Measurements from ENCODE around the gene NCR2. TPM values are rescaled to one million over a fixed set of nuclear protein-coding genes. Genes with fewer than 3 reads are reported as not detected.

NCR2 gene
- total RNA-seq, 1 experiment from 2014 or later = not detected

DNA sequence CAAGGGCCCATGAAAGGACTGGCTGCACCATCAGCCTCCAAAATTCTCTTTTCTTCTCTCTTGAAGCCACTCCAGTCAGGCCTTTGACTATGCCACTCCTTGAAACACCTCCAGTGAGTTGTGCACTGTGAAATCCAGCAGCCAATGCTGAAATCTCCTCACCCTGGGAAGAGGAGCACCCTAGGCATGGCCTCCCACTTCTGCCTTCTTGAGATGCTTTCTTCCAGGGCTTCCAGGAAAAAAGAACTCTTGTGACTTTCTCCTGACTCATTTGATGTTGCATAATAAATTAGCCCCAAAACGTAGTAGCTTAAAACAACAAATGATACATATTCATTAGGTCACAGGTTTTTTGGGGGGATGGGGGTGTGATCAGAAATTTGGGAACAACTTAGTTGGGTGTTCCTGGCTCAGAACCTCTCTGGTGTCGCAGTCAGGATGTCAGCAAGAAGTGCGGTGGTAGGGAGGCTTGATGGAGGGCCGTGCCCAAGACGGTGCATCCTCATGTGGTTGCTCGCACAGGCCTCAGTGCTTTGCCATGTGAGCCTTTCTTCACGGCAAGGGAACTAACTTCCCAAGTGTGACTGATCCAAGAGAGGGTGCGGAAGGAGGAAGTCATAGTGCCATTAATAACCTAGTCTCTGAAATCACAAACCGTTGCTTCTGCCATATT, 12.1 kb downstream of the NCR2 start:
- DNase-seq (ENCODE audit: low read depth, low spot score) = no peak
- in situ Hi-C loops (cut with HindIII; ENCODE audit: low pct_unique_long_range_greater_than_20kb, low sequenced_read_pairs) = no loop called here

DNA sequence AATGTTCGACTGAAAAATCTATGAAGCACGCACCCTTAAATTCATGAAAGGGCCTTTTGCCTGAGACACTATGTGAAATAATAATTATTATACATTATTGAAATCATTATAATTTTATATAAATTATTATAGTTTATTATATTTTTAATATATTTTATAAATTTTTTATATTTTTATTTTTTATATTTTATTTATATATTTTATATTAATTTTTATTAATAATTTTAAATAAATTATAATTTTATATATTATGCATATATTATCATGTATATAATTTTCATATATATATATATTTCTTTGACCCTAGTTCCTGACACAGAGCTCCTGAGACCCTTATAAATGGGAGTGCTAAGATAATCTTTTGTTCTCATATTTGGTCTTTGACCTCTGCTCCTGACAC, 13.5 kb downstream of the NCR2 start:
- no peak for DNase-seq (ENCODE audit: low read depth, low spot score)
- in situ Hi-C loops (cut with HindIII; ENCODE audit: low pct_unique_long_range_greater_than_20kb, low sequenced_read_pairs) = no loop called here

DNA sequence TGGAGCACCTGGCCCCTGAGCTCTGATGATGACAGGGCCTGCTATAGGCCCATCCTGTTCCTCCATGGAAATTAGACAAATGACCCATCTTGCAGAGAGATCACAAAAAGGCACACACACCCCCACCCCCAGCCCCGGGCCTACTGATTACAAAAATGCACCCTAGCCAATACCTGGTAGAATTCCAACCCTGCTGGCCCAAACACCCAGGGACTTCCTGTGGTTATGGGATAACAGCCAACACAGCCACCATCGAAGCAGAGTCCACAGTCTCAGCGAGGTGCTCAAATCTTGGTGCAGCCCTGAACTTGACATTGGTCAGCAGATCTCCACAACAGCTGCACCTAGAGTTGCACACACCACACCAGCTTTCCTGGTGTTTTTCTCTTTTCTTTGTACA, 17.0 kb downstream of the NCR2 start:
- in situ Hi-C loops (cut with HindIII; ENCODE audit: low pct_unique_long_range_greater_than_20kb, low sequenced_read_pairs) = no loop called here
- DNase-seq (ENCODE audit: low read depth, low spot score) = no peak

DNA sequence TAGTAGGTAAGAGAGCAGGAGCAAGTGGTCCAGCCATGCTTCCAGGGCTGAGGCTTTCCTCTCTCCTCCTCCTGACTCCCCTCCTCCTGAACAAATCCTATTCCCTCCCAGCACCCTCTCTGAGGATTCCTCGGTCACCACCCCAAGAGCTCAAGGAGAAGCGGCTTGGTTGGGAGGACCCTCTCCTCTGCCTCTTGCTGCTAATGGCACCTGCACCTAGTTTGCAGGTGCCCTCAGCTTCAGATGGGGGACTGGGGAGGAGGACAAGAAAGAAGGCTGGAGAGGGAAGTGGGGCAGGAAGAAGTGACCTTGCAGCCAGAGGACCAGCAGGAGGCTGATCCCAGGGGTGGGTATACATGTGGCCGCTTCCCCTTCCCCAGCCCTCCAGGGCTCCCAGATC, 17.5 kb downstream of the NCR2 start:
- in situ Hi-C loops (cut with HindIII; ENCODE audit: low pct_unique_long_range_greater_than_20kb, low sequenced_read_pairs) = no loop called here
- DNase-seq (ENCODE audit: low read depth, low spot score) = no peak

DNA sequence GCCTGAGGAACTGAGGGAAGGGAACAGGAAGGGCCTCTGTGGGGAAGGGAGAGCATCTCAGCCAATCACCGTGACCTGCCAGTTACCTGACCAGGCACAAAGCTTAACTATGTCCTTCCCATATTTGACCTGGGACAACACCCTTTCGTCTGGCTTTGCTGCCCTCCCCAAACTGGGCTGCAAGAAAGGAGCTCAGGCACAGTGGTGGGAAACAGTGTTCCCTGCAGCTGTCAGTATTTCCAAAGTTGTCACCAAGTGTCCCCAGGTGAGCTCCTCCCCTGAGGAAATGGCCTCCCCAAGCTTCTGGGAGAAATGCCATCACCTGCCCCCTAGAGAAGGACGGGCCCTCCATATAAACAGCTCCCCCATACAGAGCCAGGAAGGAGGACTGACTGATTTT, 17.9 kb downstream of the NCR2 start:
- DNase-seq (ENCODE audit: low read depth, low spot score) = no peak
- in situ Hi-C loops (cut with HindIII; ENCODE audit: low pct_unique_long_range_greater_than_20kb, low sequenced_read_pairs) = no loop called here

DNA sequence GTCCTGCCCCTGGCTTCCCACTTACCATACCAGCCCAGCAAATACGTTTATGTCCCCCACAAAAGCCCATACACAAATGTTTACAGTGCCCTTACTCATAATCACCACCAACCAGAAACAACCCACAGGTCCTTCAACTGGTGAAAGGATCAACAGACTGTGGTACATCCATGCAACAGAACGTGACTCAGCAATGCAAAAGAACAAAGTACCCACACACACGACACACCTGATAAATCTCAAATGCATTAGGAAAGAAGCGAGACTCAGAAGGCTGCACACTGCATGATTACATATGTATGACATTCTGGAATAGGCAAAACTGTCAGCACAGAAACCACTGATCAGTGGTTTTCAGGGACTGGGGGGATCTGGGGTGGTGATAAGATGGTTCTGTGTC, 20.5 kb downstream of the NCR2 start:
- DNase-seq (ENCODE audit: low read depth, low spot score) = no peak
- in situ Hi-C loops (cut with HindIII; ENCODE audit: low pct_unique_long_range_greater_than_20kb, low sequenced_read_pairs) = no loop called here

DNA sequence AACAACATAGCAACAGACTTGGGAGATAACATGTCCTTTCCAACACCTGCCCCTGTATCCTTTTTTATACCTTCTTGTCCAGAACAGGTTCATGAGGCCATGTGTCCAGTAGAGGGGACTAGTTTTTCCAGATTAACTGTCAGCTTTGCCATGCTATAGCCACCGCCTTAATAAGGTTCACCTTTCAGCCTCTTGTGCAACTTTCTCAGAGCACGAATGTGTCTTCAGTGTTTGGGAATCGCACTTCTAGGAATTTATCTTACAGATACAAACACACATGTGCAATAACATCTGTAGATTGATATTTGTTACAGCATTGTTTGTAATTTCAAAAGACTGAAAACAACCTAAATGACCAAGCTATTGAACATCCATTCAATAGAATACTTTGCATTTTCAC, 21.4 kb downstream of the NCR2 start:
- in situ Hi-C loops (cut with HindIII; ENCODE audit: low pct_unique_long_range_greater_than_20kb, low sequenced_read_pairs) = no loop called here
- no peak for DNase-seq (ENCODE audit: low read depth, low spot score)

DNA sequence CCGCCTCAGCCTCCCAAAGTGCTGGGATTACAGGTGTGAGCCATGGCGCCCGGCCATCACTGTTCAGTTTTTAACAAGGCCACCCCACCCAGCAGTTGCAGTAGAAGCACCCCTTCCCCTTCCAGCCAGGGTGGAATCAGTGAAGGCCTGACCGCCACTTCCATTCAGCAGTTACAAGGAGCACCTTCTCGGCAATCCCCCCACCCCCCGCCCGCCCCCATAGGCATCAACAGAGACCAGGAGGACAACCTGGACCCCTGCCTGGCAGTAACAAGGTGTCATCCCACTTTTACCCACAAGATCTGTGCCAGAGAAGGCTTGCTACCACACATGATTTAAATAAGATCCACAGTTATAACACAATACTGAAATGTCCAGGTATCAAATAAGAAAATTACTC, 23.1 kb downstream of the NCR2 start:
- in situ Hi-C loops (cut with HindIII; ENCODE audit: low pct_unique_long_range_greater_than_20kb, low sequenced_read_pairs) = no loop called here
- no peak for DNase-seq (ENCODE audit: low read depth, low spot score)

DNA sequence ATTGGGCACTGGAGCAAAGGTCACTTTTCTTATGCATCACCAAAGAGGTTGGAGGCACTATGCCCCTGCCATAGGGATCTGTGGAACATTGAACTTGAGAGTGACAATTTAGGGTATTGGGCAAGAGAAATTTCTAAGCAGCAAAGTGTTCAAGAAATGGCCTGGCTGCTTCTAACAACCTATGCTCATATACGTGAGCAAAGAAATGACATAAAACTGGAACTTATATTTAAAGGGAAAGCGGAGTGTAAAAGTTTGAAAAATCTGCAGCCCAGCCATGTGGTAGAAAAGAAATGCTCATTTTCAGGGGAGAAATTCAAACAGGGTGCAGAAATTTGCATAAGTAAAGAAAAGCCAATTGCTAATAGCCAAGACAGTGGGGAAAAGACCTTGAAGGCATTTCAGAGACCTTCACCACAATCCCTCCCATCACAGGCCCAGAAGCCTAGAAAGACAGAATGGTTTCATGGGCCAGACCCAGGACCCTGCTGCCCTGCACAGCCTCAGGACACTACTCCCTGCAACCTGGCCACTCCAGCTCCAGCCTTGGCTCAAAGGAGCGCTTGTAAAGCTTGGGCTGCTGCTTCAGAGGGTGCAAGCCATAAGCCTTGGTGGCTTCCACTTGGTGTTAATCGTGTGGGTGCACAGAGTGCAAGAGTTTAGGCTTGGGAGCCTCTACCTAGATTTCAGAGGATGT, 24.4 kb downstream of the NCR2 start:
- in situ Hi-C loops (cut with HindIII; ENCODE audit: low pct_unique_long_range_greater_than_20kb, low sequenced_read_pairs) = no loop called here
- no peak for DNase-seq (ENCODE audit: low read depth, low spot score)

DNA sequence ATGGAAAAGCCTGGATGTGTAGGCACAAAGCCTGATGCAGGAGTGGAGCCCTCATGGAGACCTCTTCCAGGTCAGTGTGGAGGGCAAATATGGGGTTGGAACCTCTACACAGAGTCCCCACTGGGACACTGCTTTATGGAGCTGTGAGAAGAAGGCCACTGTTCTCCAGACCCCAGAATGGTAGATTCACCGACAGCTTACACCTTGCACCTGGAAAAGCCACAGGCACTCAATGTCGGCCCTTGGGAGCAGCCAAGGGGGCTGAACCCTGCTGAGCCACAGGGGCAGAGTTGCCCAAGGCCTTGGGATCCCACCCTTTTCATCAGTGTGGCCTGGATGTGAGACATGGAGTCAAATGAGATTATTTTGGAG, 24.9 kb downstream of the NCR2 start:
- in situ Hi-C loops (cut with HindIII; ENCODE audit: low pct_unique_long_range_greater_than_20kb, low sequenced_read_pairs) = no loop called here
- no peak for DNase-seq (ENCODE audit: low read depth, low spot score)

DNA sequence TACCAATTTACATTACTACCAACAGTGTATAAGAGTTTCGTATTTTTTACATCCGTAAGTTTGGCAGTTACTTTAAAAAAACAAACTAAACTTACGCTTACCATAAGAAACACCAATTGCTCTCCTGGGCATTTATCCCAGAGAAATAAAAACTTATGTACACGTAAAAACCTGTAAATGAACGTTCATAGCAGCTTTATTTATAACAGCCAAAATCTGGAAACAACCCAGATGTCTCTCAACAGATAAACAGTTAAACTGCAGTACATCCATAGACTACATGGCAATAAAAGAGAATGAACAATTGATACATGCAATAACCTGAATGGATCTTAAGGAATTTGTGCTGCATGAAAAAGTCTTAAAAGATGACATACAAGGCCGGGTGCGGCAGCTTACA, 30.7 kb downstream of the NCR2 start:
- in situ Hi-C loops (cut with HindIII; ENCODE audit: low pct_unique_long_range_greater_than_20kb, low sequenced_read_pairs) = no loop called here
- DNase-seq (ENCODE audit: low read depth, low spot score) = no peak

DNA sequence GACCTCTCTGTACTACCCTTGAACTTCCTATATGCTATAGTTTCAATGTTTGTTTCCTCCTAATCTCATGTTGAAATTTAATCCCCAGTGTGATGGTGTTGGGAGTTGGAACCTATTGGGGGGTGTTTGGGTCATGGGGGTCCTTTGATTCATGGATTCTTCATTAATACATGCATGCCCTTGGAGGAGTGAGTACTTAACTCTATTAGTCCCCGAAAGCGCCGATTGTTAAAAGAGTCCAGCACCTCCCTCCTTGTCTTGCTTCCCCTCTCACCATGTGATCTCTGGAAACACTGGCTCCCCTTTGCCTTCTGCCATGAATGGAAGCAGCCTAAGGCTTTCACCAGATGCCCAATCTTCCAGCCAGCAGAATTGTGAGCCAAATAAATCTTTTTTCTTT, 31.7 kb downstream of the NCR2 start:
- in situ Hi-C loops (cut with HindIII; ENCODE audit: low pct_unique_long_range_greater_than_20kb, low sequenced_read_pairs) = no loop called here
- DNase-seq (ENCODE audit: low read depth, low spot score) = no peak

DNA sequence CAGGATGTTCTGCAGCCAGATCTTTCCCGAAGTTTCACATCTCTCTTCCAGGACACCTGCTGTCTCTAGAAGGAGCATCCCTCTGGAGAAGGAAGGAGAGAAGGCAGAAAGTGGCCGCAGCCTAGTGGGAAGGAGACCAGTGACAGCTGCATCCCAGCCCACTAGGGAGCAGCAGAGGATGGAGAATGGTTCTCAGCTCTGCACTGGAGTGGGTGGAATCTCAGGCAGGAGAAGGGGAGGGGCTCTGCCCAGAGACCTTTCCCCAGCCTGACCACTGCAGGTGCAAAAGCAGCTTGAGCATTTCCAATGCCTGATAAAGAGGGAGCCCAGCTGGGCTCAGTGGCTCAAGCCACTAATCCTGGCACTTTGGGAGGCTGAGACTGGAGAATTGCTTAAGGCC, 32.3 kb downstream of the NCR2 start:
- peak; percentile 82 for DNase-seq (ENCODE audit: low read depth, low spot score)
- in situ Hi-C loops (cut with HindIII; ENCODE audit: low pct_unique_long_range_greater_than_20kb, low sequenced_read_pairs) = no loop called here

DNA sequence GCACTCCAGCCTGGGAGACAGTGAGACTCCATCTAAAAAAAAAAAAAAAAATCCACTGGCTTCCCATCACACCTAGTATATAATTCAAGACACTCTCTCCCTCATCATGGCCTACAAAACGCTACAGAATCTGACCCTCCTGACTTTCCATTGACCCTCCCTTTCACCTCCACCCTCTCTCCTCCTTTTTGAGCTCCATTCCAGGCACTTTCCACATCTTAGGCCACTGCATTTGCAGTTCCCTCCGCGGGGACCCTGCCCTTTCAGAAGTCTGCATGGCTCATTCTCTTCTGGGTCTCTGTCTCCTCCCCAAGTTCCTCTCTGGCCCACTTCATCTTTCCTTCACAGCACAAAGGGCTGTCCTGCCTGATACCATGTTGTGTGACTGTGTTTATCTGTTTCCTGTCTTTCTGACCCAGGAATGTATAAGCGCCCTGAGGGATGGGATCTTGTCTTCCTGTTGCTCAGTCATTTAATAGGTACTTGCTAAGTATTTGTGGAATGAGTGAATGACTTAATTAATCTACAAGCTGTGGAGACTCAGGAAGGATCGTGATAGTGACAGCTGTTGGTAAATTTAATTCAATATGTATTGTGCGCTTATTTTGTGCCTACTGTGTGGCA, 35.2 kb downstream of the NCR2 start:
- in situ Hi-C loops (cut with HindIII; ENCODE audit: low pct_unique_long_range_greater_than_20kb, low sequenced_read_pairs) = no loop called here
- DNase-seq (ENCODE audit: low read depth, low spot score) = no peak

DNA sequence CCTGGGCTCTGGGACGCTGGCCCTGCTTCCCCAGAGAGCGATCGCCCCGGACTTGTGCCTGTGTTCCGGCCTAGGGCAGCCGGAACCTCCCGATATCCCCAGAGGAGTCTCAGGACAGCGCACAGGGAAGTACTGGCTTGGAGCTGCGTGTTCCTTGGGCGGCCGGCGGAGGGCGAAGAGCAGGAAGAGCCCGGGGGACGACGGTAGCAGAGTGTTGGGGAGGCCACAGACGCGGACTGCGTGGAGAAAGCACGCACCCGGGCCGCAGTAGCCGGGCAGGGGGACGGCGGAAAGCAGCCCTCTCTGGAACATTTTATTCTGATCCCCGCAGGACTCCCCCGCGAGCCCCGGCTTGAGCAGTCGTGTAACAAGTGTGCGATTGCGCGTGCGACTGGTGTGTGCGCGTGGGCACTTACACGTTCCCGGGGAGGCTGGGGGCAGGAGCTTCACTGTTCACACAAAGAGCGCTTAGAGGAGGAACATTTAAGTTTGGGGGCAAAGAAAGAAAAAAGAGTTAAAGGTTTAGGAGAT, 36.1 kb downstream of the NCR2 start:
- DNase-seq (ENCODE audit: low read depth, low spot score) = no peak
- in situ Hi-C loops (cut with HindIII; ENCODE audit: low pct_unique_long_range_greater_than_20kb, low sequenced_read_pairs) = no loop called here

DNA sequence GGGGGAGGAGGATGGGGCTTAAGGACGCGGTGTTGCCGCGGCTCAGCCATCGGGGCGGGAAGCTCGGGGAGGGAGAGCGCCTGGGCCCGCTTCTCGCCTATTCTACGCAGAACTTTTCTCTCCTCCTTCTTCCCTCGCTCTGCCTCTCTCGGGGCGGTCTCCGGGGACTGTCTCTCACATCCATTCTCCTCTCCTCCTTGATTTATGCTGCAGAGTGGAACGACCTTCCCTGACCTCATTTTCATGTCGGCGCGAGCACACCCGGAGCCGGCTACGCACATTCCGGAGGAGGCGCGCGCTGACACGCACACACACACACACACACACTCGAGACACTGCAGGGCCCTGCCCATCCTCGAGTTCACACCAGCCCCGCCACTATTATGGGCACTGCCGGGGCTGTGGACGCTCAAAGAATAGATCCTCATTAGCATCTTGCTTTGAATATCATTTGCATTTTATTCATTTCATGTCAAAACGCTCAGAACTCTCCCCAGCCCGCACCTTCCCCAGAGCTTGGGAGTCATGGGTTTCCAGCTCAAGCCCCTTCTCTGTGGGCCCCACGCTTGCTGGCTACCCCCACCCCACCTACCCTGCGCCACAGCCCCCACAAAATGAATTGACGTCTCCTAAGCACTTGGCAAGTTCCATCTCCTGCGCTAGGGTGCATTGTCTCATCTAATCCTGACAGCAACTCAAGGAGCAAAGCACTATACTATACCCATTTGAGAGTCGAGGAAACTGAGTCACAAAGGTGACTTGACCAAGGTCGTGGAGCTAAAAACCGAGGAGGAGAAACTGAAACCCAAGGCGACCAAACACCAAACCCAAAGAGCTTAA, 36.8 kb downstream of the NCR2 start:
- DNase-seq (ENCODE audit: low read depth, low spot score) = no peak
- in situ Hi-C loops (cut with HindIII; ENCODE audit: low pct_unique_long_range_greater_than_20kb, low sequenced_read_pairs) = no loop called here

DNA sequence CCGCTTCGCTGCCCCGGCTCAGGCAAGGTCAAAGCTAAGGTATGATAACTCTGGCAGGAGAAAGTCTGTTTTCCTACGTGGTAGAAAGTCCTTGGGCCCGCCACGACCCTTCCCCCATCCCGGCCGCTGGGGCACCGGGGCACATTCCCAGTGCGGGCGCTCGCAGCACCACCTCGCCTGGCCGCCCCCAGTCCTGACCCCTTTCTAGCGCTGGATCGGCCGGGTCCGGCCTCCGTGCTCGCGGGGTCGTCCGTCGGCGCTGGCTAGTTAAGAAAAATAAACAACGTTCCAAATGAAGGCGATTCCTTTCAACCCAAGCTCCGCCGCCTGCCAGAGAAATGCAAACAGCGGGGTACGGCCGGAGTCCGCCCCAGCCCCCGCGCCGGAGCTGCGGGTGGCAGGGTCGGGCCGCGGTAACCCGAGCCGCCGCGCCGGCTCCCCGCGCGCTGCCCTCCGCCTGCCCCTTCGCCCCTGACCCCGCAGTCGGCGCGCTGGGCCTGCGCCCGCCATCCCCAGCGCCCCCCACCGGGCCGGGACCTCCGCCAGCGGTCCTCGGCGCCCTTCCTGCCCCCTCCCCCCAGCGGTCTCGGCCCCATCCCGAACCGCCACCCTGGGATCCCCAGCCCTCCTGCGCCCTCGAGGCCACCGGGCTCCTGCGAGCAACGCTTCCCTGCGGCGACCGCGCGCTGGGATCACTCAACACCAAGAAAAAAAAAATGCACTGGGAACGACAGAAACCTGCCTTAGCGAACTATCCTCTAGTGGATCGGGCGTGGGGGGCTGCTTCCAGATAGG, 37.6 kb downstream of the NCR2 start:
- in situ Hi-C loops (cut with HindIII; ENCODE audit: low pct_unique_long_range_greater_than_20kb, low sequenced_read_pairs) = no loop called here
- DNase-seq (ENCODE audit: low read depth, low spot score) = no peak

DNA sequence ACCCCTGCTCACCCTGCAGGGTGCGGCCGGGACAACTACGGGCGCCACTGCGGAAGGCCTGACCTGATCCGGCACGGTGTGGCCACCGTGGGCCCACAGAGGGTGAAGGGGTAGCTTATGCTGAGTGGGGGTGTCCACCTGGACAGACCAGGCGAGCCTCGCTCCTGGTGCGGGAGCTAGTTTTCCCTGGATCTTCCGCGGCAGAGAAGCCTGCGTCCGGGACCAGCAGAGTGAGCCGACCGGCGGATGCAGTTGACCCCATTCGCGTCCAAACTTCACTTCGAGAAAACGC, 38.2 kb downstream of the NCR2 start:
- in situ Hi-C loops (cut with HindIII; ENCODE audit: low pct_unique_long_range_greater_than_20kb, low sequenced_read_pairs) = no loop called here
- no peak for DNase-seq (ENCODE audit: low read depth, low spot score)
